Activated B cell treated with CpG ODN at 0.5 μM for 24 hours (primary cell): Measurements from ENCODE around the gene PGGT1B. TPM values are rescaled to one million over a fixed set of nuclear protein-coding genes. Genes with fewer than 3 reads are reported as not detected.
A peak's percentile ranks its signal among the peaks of the same experiment; 100 is the strongest.

Experiments
- ATAC-seq: fragments of 200-7000 bp; cut with Tn5 transposase; one replicate; pipeline ENCODE4 v1.10.0; 2021; ENCODE audit warnings: low read depth, mild to moderate bottlenecking, moderate library complexity
- CTCF ChIA-PET: fragments of 350-600 bp; sonication (Branson Sonifier 250); formaldehyde crosslinking; loops from one replicate; lab custom pipeline; 2021; ENCODE audit warnings: antibody characterized with exemption; lab: Charles Lee
- POLR2A ChIA-PET: fragments of 350-600 bp; sonication (Branson Sonifier 250); formaldehyde crosslinking; loops from one replicate; lab custom pipeline; 2021; ENCODE audit warnings: antibody characterized with exemption; lab: Charles Lee
- DNase-seq: peaks from one replicate; pipeline ENCODE4 v3.0.0; 2022
- H3K27ac Mint-ChIP-seq: one replicate; pipeline ENCODE4 v1.8.0; 2020; ENCODE audit warnings: mixed read lengths
- H3K27me3 Mint-ChIP-seq: one replicate; pipeline ENCODE4 v1.8.0; 2021; ENCODE audit warnings: mixed read lengths
- H3K36me3 Mint-ChIP-seq: one replicate; pipeline ENCODE4 v1.8.0; 2021; ENCODE audit warnings: low read depth, mixed read lengths
- H3K4me1 Mint-ChIP-seq: one replicate; pipeline ENCODE4 v1.8.0; 2021; ENCODE audit warnings: mixed read lengths
- H3K4me3 Mint-ChIP-seq: one replicate; pipeline ENCODE4 v1.8.0; 2020; ENCODE audit warnings: mild to moderate bottlenecking, mixed read lengths
- H3K9me3 Mint-ChIP-seq: one replicate; pipeline ENCODE4 v1.8.0; 2020; ENCODE audit warnings: mixed read lengths
- intact Hi-C: fragments of 100-400 bp; cut with micrococcal nuclease; formaldehyde crosslinking; loops from one replicate; pipeline ENCODE4 v1.15.1; 2024
- total RNA-seq: library from RNA; stranded (reverse); gene quantifications from 2 replicates; pipeline ENCODE4 v1.2.3, GENCODE V29; 2022
- TF ChIP-seq, protein P1 (sequence below): fragments of 200-600 bp; IDR thresholded peaks from one replicate; pipeline ENCODE4 v1.8.0; 2022; ENCODE audit warnings: antibody characterized with exemption, mild to moderate bottlenecking

The PGGT1B gene
- total RNA-seq, 1 donor from 2014 or later, result 52.1 TPM

DNA sequence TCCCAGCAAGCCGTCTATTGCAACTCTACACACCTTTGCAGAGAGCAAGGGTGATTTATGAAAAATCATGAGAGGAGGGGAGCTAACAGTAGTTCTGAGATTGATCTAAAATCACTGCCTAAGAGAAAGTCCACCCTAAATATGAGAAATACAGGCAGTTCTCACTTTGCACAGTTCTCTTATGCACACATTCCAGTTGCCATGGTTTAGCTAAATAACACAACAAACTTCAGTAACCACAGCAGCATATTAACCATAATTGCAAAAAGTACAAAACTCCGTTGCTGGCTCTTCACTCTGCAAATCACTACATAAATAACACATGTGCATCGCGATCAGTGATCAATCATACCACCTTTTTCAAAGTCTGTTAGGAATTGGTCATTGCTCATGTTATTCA is 31.1 kb downstream of the PGGT1B start:
- Mint-ChIP-seq H3K27ac (no peak overlapping the region), H3K27me3 (no peaks in the 10 kb centered on the region), H3K36me3 (peaks cover 85% of the 10 kb centered on the region), H3K4me1 (peaks cover 5% of the 10 kb centered on the region), H3K9me3 (no peaks in the 10 kb centered on the region), H3K4me3 (no peak overlapping the region)
- POLR2A ChIA-PET, result no interaction called here
- no peak for ATAC-seq
- intact Hi-C loops, result no loop called here
- TF ChIP-seq, protein P1, sequence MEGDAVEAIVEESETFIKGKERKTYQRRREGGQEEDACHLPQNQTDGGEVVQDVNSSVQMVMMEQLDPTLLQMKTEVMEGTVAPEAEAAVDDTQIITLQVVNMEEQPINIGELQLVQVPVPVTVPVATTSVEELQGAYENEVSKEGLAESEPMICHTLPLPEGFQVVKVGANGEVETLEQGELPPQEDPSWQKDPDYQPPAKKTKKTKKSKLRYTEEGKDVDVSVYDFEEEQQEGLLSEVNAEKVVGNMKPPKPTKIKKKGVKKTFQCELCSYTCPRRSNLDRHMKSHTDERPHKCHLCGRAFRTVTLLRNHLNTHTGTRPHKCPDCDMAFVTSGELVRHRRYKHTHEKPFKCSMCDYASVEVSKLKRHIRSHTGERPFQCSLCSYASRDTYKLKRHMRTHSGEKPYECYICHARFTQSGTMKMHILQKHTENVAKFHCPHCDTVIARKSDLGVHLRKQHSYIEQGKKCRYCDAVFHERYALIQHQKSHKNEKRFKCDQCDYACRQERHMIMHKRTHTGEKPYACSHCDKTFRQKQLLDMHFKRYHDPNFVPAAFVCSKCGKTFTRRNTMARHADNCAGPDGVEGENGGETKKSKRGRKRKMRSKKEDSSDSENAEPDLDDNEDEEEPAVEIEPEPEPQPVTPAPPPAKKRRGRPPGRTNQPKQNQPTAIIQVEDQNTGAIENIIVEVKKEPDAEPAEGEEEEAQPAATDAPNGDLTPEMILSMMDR, result no peak
- no peak for DNase-seq
- CTCF ChIA-PET, result interaction anchor here (1.6 kb wide), 1 partner anchor 134 kb away, joined by 4 read pairs; no protein-coding TSS in a partner anchor

DNA sequence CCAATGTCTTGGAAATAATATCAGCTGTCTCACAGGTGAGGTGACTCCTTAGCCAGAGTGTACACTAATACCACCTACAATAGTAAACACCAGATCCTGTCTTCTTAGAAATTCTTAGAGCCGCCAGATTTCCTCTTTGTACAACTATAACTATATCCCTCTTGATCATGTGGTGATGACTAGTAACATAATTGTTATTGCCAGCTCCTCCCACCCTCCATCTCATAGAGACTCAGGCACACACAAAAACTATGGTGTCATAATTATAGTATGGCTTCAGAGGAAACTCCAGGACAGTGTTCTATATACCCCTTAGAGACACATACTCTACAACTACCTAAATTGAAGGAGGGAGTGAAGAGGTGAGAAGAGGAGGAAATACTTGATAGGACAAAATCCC is 33.1 kb downstream of the PGGT1B start:
- Mint-ChIP-seq H3K27me3 (no peaks in the 10 kb centered on the region), H3K4me3 (no peak overlapping the region), H3K27ac (no peak overlapping the region), H3K9me3 (no peaks in the 10 kb centered on the region), H3K36me3 (peaks cover 78% of the 10 kb centered on the region), H3K4me1 (peaks cover 10% of the 10 kb centered on the region)
- TF ChIP-seq, protein P1, result no peak
- DNase-seq (no peak), ATAC-seq (no peak)
- CTCF ChIA-PET, result no interaction called here
- intact Hi-C loops, result no loop called here
- POLR2A ChIA-PET, result no interaction called here

GRCh38 chr5:115227281-115227680 is 35.4 kb downstream of the PGGT1B start:
- ATAC-seq (no peak), DNase-seq (no peak)
- H3K4me1 Mint-ChIP-seq, result peaks cover 17% of the 10 kb centered on the region
- H3K27ac Mint-ChIP-seq, result no peak overlapping the region
- peaks cover 76% of the 10 kb centered on the region for H3K36me3 Mint-ChIP-seq
- no peaks in the 10 kb centered on the region for H3K27me3 Mint-ChIP-seq
- intact Hi-C loops, result no loop called here
- no peaks in the 10 kb centered on the region for H3K9me3 Mint-ChIP-seq
- no peak overlapping the region for H3K4me3 Mint-ChIP-seq
- CTCF ChIA-PET, result no interaction called here
- TF ChIP-seq, protein P1, result no peak
- POLR2A ChIA-PET, result no interaction called here

GRCh38 chr5:115214541-115214940 is 48.1 kb downstream of the PGGT1B start:
- CTCF ChIA-PET, result no interaction called here

DNA sequence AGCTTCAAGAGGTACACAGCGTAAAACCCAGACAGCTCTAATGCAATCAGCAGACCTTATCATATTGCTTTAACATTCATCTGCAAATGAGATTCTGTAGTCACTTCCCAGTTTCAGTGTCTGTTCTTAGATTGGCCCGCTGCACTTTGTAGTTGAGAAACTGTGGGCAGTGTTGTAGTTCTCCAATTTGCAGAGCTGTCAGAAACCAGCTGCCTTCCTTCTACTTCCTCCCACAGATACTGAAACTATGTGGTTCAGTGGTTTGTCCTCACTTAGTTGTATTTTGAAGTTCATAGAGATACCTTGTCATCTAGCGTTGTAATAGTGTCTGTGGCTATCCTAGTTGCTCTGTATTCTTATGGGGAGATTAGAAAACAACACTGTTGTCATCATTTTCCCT is 53.4 kb downstream of the PGGT1B start:
- no peaks in the 10 kb centered on the region for H3K27me3 Mint-ChIP-seq
- DNase-seq, result peak; percentile 21
- intact Hi-C loops, result loop anchor here (1.0 to 10.0 kb wide), 8 partner anchors 30 to 866 kb away; partner anchors contain the start of genes FEM1C, PGGT1B, TMED7 and TRIM36
- H3K4me1 Mint-ChIP-seq, result peaks cover 20% of the 10 kb centered on the region
- peak overlapping the region; percentile 66 for H3K4me3 Mint-ChIP-seq
- ATAC-seq, result peak; percentile 98
- TF ChIP-seq, protein P1, result no peak
- peaks cover 20% of the 10 kb centered on the region for H3K36me3 Mint-ChIP-seq
- no peaks in the 10 kb centered on the region for H3K9me3 Mint-ChIP-seq
- CTCF ChIA-PET, result interaction anchor here (1.0 to 1.4 kb wide), 3 partner anchors 38 to 393 kb away, joined by 3 to 6 read pairs (median 4); partner anchors contain the start of gene TICAM2
- POLR2A ChIA-PET, result interaction anchor here (0.7 to 1.4 kb wide), 4 partner anchors 16 to 53 kb away, joined by 3 to 8 read pairs (median 4); partner anchors contain the start of genes PGGT1B and TRIM36
- peak overlapping the region; percentile 81 for H3K27ac Mint-ChIP-seq

More at GRCh38 chr5:115214541-115214940, 48.1 kb downstream of the PGGT1B start:
- Mint-ChIP-seq H3K27me3 (no peaks in the 10 kb centered on the region), H3K4me1 (peaks cover 11% of the 10 kb centered on the region), H3K36me3 (peaks cover 52% of the 10 kb centered on the region), H3K4me3 (no peak overlapping the region), H3K27ac (no peak overlapping the region), H3K9me3 (no peaks in the 10 kb centered on the region)
- intact Hi-C loops, result no loop called here
- DNase-seq, result no peak
- TF ChIP-seq, protein P1, result no peak
- no peak for ATAC-seq
- POLR2A ChIA-PET, result no interaction called here
